Fibroblast of pulmonary artery (primary cell): Measurements from ENCODE around the gene ATG2B.

Source experiments
- DNase-seq: peaks from one replicate; pipeline ENCODE4 v3.0.0-alpha.2; 2010; ENCODE audit warnings: low read depth
- H3K4me3 ChIP-seq: replicated peaks from 2 replicates; pipeline ENCODE4 v1.5.1; 2011; ENCODE audit warnings: low read depth, mild to moderate bottlenecking, control low read depth, low read length, moderate library complexity
- TF ChIP-seq, protein P1 (sequence below): IDR thresholded peaks from 2 replicates; pipeline ENCODE4 v1.5.1; 2011; ENCODE audit warnings: mild to moderate bottlenecking, control low read depth, low read length, inconsistent platforms; ENCODE audit errors: missing control alignments

Gene ATG2B, protein sequence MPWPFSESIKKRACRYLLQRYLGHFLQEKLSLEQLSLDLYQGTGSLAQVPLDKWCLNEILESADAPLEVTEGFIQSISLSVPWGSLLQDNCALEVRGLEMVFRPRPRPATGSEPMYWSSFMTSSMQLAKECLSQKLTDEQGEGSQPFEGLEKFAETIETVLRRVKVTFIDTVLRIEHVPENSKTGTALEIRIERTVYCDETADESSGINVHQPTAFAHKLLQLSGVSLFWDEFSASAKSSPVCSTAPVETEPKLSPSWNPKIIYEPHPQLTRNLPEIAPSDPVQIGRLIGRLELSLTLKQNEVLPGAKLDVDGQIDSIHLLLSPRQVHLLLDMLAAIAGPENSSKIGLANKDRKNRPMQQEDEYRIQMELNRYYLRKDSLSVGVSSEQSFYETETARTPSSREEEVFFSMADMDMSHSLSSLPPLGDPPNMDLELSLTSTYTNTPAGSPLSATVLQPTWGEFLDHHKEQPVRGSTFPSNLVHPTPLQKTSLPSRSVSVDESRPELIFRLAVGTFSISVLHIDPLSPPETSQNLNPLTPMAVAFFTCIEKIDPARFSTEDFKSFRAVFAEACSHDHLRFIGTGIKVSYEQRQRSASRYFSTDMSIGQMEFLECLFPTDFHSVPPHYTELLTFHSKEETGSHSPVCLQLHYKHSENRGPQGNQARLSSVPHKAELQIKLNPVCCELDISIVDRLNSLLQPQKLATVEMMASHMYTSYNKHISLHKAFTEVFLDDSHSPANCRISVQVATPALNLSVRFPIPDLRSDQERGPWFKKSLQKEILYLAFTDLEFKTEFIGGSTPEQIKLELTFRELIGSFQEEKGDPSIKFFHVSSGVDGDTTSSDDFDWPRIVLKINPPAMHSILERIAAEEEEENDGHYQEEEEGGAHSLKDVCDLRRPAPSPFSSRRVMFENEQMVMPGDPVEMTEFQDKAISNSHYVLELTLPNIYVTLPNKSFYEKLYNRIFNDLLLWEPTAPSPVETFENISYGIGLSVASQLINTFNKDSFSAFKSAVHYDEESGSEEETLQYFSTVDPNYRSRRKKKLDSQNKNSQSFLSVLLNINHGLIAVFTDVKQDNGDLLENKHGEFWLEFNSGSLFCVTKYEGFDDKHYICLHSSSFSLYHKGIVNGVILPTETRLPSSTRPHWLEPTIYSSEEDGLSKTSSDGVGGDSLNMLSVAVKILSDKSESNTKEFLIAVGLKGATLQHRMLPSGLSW (N-terminal part only)

DNA sequence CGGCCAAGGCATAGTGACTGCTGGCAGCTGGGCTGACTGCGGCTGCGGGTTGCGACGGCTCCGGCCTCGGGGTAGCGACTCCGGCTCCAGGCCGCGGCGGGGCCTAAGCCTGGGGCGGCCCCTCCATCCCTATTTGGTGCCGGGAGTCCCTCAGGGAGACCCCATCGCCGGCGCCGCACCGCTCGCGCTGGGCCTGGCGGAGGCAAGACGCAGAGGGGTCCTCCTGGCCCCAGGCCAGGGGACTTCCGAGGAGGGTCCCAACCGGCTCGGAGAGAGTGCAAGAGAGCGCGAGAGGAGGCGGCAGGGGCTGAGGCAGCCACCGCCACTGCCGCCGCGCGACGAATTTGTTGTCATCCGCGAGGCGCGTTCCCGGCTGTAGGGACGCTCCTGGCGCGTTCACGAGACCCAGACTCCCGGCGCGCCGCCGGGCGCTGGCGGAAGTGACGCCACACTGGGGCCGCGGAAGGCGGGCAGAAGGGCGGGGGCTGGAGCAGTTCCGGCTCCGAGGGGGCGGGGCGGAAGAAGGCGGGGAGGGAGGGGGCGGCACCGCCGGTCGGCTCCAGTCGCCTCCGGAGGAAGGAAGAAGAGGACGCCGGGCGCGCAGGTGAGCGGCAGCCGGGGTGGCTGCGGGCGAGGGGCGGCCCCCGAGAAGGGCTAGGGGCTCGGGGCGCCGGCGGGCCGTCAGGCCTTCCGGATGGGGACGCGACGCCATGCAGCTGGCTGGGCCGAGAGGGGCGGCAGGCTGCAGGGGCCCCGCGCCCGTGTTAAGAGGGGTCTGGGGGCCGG is at the start of gene ATG2B, which contains the start of gene GSKIP:
Gene ATG2B (minus strand): TSS at position 377 of the 786 bp plus-strand sequence. CDS start 365 bp downstream, at position 12.
Gene GSKIP (plus strand): TSS at position 562 of the 786 bp plus-strand sequence. CDS start 18,722 bp downstream, outside the sequence.
- TF ChIP-seq, protein P1, sequence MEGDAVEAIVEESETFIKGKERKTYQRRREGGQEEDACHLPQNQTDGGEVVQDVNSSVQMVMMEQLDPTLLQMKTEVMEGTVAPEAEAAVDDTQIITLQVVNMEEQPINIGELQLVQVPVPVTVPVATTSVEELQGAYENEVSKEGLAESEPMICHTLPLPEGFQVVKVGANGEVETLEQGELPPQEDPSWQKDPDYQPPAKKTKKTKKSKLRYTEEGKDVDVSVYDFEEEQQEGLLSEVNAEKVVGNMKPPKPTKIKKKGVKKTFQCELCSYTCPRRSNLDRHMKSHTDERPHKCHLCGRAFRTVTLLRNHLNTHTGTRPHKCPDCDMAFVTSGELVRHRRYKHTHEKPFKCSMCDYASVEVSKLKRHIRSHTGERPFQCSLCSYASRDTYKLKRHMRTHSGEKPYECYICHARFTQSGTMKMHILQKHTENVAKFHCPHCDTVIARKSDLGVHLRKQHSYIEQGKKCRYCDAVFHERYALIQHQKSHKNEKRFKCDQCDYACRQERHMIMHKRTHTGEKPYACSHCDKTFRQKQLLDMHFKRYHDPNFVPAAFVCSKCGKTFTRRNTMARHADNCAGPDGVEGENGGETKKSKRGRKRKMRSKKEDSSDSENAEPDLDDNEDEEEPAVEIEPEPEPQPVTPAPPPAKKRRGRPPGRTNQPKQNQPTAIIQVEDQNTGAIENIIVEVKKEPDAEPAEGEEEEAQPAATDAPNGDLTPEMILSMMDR: no peak
- peak; percentile 87 for DNase-seq
- H3K4me3 ChIP-seq: peak within 1 kb of the TSS; percentile 94

DNA sequence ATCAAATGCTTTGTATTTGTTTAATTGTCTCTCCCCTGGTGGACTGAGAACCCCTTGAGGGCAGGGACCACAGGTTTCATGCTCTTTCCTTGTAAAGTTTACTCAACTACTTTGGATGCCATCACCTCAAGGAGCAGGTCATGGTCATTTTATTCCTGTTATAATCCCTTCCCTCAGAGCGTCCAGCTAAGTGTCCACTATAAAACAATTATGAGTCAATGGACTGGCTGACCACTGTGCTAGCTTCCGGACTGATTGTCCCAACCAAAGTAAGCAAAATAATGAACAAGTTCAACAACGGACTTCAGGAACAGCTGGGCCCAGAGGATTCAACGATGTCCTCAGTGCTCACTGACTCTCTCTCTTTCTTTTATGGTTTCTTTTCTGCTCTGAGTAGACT is 47.0 kb upstream of the ATG2B start:
- no peak overlapping the region for H3K4me3 ChIP-seq
- no peak for DNase-seq
- TF ChIP-seq, protein P1: no peak

DNA sequence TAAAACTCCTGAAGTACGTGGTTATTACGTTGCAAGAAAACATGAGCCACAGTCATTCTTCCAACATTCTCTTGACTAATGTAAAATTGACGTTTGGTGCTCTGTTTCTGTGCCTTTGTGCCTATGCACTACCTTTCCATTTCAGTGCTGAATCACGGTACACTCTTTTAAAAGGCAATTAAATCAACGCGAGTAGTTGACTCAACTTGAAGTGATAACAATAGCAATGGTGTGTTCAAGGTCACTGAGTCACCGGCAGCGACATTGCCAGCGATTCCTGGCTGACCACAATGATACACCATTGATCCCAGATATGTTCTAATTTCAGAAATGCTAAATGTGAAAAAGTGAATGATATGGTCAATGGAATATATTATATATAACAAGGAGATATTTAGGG is 46.6 kb upstream of the ATG2B start:
- no peak for DNase-seq
- TF ChIP-seq, protein P1: no peak
- H3K4me3 ChIP-seq: no peak overlapping the region

DNA sequence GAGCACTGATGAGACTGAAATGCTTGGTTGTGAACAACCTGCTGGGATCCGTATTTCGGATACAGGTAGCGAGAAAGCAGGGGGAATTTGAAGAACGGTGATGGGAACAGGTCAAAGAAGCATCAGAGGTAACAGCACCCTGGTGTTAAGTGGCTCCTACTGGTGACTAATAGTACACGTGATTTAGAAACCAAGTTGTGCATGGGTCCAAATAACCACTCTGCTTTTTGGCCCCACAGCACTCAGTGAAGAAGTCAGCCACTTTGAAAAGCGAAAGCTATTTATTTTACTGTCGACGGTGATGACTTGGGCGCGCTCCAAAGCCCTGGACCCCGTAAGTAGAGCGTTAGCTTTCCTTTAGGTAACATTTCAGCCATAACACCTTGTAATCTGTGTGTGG is 45.5 kb upstream of the ATG2B start:
- no peak for DNase-seq
- no peak overlapping the region for H3K4me3 ChIP-seq
- TF ChIP-seq, protein P1: no peak

DNA sequence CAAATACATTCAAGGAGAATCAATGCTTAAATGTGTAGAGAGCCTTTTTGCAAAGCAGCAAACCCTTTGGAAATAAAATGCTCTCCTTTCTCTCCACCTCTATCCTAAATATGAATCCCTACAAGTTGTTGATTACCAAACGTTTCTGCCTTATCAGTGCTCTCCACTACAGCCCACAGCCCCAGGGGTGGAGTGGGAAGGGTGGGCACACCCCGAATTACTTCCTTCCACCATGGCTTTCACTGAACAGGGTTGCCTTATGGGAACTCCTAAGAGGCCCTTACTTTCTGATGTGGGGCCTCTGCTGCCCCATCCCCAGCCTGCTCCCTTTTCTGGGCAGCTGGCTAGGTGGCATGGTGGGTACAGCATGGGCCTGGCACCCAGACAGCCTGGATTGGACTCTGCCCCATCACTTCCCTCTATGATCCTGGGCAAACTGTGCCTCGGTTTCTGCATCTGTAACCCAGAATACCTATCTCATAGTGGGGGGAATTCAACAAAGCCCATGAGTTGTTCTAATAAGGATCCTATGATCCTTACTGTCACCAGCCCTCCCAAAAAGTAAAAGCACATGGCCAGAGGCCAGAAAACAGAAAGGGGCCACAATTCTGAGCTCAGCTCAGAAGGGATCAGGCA is 44.9 kb upstream of the ATG2B start:
- DNase-seq: no peak
- H3K4me3 ChIP-seq: no peak overlapping the region
- TF ChIP-seq, protein P1: no peak

DNA sequence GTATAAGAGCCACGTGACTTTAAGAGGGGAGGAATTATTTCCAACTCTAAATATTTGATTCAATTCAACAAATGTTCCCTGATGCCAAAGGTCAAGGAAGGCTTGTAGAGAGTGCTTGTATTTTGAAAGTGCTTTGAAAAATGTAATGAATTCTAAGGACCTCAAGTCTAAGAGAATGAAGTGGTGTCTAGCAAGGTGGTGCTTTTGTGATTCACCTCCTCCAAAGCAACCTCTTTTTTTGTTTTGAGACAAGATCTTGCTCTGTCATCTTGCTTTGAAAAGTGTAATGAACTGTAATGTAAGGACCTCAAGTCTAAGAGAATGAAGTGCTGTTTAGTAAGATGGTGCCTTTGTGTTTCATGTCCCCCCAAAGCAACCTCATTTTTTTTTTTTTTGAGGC is 42.5 kb upstream of the ATG2B start:
- no peak for DNase-seq
- H3K4me3 ChIP-seq: no peak overlapping the region
- TF ChIP-seq, protein P1: no peak
